ENCODE data around the gene CASKIN2.

DNA sequence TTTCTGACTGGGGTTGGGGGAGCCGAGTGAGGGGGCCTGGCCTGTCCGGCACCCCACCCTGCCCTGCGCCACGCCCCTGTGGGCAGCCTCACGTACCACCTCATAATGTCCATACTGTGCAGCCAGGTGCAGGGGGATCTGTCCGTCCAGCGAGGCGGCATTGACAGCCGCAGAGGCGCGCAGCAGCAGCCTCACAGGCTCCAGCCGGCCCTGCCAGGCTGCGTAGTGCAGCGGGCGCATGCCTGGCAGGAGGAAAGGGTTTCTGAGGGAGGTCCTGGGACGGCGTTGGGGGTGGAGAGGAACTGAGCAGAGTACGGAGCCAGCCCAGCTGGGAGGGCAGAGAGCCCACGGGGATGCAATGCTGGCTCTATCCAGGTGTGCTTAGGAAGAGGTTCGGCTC, 8.4 kb downstream of the CASKIN2 start:
- TF ChIP-seq, protein P1, sequence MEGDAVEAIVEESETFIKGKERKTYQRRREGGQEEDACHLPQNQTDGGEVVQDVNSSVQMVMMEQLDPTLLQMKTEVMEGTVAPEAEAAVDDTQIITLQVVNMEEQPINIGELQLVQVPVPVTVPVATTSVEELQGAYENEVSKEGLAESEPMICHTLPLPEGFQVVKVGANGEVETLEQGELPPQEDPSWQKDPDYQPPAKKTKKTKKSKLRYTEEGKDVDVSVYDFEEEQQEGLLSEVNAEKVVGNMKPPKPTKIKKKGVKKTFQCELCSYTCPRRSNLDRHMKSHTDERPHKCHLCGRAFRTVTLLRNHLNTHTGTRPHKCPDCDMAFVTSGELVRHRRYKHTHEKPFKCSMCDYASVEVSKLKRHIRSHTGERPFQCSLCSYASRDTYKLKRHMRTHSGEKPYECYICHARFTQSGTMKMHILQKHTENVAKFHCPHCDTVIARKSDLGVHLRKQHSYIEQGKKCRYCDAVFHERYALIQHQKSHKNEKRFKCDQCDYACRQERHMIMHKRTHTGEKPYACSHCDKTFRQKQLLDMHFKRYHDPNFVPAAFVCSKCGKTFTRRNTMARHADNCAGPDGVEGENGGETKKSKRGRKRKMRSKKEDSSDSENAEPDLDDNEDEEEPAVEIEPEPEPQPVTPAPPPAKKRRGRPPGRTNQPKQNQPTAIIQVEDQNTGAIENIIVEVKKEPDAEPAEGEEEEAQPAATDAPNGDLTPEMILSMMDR (IDR thresholded peaks at IDR 0.05): no peak
- no peak for TF ChIP-seq EZH2 (IDR thresholded peaks at IDR 0.05)

All from neural progenitor cell (in vitro differentiated cells).